GM08714 (cell line): ENCODE data around the gene EDAR.

Source experiments
- H3K4me3 ChIP-seq: fragments of 200-500 bp; sonication (Bioruptor generic); 2 replicates; pipeline ENCODE4 v1.5.1; 2014; ENCODE audit warnings: mild to moderate bottlenecking, low read length, inconsistent platforms
- ZNF274 ChIP-seq: IDR thresholded peaks from 2 replicates; pipeline ENCODE4 v1.6.1; 2012; ENCODE audit warnings: mild to moderate bottlenecking, low read depth, low read length

Gene EDAR

DNA sequence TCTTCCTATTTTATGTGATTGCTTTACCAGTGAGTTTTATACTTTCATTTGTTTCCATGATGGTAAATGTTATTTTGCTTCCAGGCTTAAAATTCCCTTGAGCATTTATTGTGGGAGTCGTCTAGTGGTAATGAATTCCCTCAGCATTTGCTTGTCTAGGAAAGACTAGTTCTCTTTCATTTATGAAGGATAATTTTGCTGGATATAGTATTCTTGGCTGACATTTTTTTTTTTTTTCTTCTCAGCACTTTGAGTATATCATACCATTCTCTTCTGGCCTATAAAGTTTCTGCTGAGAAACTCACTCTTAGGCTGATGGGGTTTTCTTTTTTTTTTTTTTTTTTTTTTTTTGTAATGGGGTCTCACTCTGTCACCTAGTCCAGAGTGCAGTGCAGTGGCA, 99.1 kb downstream of the EDAR start:
- no peak overlapping the region for H3K4me3 ChIP-seq
- TF ChIP-seq ZNF274, result no peak

DNA sequence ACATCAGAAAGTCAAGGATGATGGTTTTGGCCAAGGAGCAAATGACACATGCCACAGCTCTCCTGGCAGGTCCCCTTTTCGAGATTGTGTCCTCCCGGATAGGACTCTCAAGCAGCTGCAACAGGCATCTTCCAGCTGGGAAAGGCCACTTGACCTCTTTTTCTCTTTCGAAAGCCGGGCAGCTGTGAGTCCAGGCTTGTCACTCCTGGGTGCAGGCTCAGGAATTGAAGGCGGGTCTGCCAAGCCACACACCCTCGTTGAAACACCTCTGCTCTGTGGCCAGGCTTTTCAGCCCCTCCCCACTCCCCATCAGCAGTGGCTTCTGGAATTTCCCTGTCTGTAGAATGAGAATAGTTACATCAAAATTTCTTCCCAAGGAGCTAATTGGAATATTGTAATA, 104.4 kb downstream of the EDAR start:
- no peak for TF ChIP-seq ZNF274
- H3K4me3 ChIP-seq, result no peak overlapping the region

DNA sequence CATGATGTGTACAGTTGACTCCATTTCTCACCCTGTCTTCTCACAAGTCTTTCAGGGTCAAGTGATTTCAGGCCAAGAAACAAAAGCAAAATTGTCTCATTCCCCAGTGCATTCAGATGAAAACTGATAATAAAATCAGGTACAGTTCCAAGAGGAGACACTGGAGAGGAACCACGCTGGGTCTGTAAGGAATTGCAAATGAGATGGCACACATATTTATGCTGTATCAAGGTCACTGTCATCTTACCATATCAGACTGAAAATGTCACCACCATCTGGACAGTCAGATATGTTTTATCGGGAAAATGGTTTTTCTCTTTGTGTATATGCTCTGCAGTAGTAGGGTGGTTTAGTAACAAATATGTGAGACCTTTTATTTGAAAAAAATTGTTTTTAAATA, 110.7 kb downstream of the EDAR start:
- no peak overlapping the region for H3K4me3 ChIP-seq
- TF ChIP-seq ZNF274, result no peak

DNA sequence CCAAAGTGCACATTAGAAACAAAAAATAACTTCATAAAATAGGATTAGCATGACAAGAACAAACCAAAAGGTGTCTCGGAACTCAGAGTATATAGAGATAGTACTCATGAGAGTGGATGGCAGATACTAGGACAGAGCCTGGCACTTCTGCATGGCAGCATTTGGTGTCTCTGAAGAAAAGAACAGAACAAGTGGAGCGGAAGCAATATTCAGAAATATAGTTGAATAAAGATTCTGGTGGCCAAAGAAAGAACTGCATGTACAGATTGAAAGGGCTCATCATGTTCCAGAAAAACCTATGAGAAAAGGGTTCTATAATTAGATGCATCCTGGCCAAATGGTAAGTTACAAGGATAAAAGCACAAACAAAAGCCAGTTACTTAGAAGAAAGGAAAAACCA, 111.5 kb downstream of the EDAR start:
- no peak overlapping the region for H3K4me3 ChIP-seq
- TF ChIP-seq ZNF274, result no peak

DNA sequence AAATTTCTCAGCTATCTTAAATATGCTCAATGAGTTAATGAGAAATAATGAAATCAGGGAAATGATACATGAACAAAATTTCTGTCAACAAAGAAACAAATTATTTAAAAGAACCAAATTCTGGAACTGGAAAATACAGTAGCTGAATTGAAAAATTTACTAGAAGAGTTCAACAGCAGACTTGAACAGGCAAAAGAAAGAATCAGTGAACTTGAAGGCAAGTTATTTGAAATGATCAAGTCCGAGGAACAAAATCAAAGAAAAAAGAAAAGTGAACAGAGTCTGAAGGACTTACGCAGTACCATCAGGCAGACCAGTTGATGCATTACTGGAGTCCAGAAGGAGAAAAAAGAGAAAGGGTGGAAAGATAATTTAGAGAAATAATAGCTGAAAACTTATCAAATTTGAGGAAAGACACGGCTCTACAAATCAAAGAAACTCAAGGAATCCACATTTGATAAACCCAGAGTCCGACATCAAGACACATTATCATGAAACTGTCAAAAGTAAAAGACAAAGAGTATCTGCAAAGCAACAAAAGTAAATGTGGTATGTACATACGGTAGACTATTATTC, 118.9 kb downstream of the EDAR start:
- TF ChIP-seq ZNF274, result no peak
- H3K4me3 ChIP-seq, result no peak overlapping the region

- H3K4me3 ChIP-seq, result no peak overlapping the region
- no peak for TF ChIP-seq ZNF274
These were observed 119.5 kb downstream of the EDAR start for GRCh38 chr2:108869542-108869941.

DNA sequence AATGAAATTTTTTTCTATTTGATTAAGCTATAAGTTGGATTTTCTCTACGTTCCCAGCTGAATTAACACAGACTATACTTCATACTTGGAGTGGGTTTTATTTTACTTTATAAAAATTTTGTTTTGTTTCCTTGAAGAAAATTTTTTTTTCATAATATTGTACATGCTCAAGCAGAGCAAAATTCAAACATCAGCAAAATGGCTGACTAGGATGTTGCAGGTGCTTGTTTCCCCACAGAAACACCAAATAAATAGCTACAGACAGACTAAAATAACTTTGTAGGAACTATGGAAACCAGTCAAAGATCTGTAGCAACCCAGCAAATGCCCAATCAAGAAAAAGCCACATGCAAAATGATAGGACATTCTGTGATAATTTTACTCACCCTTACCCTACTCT, 120.1 kb downstream of the EDAR start:
- no peak for TF ChIP-seq ZNF274
- H3K4me3 ChIP-seq, result no peak overlapping the region

- no peak for TF ChIP-seq ZNF274
- H3K4me3 ChIP-seq, result no peak overlapping the region
These were observed 123.0 kb downstream of the EDAR start for GRCh38 chr2:108866041-108866440.

GRCh38 chr2:108858894-108859293, 130.1 kb downstream of the EDAR start:
- H3K4me3 ChIP-seq, result no peak overlapping the region
- TF ChIP-seq ZNF274, result no peak

DNA sequence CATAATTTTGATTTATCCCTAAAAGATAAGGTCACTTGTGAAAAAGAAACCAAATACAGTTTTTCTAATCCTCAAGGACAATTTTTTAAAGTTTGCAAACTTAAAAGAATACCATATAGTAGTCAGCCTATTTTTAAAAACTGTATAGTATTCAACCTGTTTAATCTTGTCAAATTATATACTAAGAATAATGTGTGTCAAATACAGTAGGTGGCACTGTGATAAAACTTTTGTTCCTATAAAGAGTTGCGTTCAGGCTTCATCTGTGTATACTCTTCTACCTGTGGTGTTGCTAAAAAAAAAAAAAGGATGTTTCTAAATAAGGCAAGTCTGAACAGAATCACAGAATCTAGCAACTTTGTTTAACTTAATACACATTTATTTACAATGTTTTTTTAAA, 133.8 kb downstream of the EDAR start:
- no peak for TF ChIP-seq ZNF274
- no peak overlapping the region for H3K4me3 ChIP-seq

- TF ChIP-seq ZNF274, result no peak
- no peak overlapping the region for H3K4me3 ChIP-seq
These were observed 134.5 kb downstream of the EDAR start for GRCh38 chr2:108854484-108854883.

- TF ChIP-seq ZNF274, result no peak
- no peak overlapping the region for H3K4me3 ChIP-seq
These were observed 135.6 kb downstream of the EDAR start for GRCh38 chr2:108853421-108853820.

- no peak for TF ChIP-seq ZNF274
- H3K4me3 ChIP-seq, result no peak overlapping the region
These were observed 136.6 kb downstream of the EDAR start for GRCh38 chr2:108852375-108852774.

- no peak overlapping the region for H3K4me3 ChIP-seq
These were observed 142.0 kb downstream of the EDAR start for GRCh38 chr2:108847000-108847399.

DNA sequence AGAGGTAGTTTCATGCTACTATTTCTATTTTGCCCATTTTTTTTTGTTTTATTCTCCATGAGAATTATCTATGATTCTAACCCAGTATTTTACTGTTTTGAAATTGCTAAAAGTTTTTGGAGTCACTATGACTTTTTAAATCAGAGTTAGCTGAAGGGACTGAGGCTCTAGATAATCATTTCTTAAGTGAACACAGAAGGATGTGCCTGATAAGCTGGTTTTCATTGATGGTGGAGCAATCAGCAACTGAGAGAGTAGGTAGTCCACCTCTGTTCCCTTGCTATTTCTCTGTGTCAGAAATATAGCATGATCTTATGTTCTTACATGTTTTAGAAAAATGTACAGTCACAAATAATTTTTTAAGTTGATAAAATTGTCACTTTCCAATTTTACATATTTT, 143.1 kb downstream of the EDAR start:
- no peak overlapping the region for H3K4me3 ChIP-seq
- TF ChIP-seq ZNF274, result no peak

More at GRCh38 chr2:108847000-108847399, 142.0 kb downstream of the EDAR start:
- TF ChIP-seq ZNF274, result no peak
